A673 (cell line): Measurements from ENCODE around the gene BCAR1. TPM values are rescaled to one million over a fixed set of nuclear protein-coding genes. Genes with fewer than 3 reads are reported as not detected.

Experiments used
- BruUV-seq: library from RNA; stranded (reverse); fragments of 400-500 nt; replicated peaks from 2 replicates; lab custom pipeline; 2021; lab: Mats Ljungman, UMichigan
- CTCF ChIA-PET: fragments of 300-600 bp; sonication (Branson Sonifier 250); formaldehyde crosslinking; loops from one replicate; lab custom pipeline; 2022; ENCODE audit warnings: antibody characterized with exemption; lab: Charles Lee
- POLR2A ChIA-PET: fragments of 300-600 bp; sonication (Branson Sonifier 250); formaldehyde crosslinking; loops from one replicate; lab custom pipeline; 2022; ENCODE audit warnings: antibody characterized with exemption; ENCODE audit not compliant: low non-redundant PET; lab: Charles Lee
- DNase-seq: peaks from one replicate; pipeline ENCODE4 v3.0.0-alpha.2; 2015; ENCODE audit warnings: low spot score
- H3K27ac ChIP-seq: fragments of 200-600 bp; sonication (generic); 2 replicates; pipeline ENCODE4 v1.5.1; 2016; ENCODE audit warnings: mixed run types, low read depth, mild to moderate bottlenecking, mixed read lengths, antibody characterized with exemption, low read length; ENCODE audit not compliant: poor library complexity, severe bottlenecking
- H3K27me3 ChIP-seq: fragments of 200-600 bp; sonication (generic); replicated peaks from 2 replicates; pipeline ENCODE4 v1.6.1; 2017; ENCODE audit warnings: mixed run types, low read depth, mild to moderate bottlenecking, mixed read lengths, antibody characterized with exemption, low read length; ENCODE audit not compliant: insufficient read depth, poor library complexity
- H3K36me3 ChIP-seq: fragments of 200-600 bp; sonication (generic); 2 replicates; pipeline ENCODE4 v1.6.1; 2016; ENCODE audit warnings: mixed run types, mild to moderate bottlenecking, mixed read lengths, antibody characterized with exemption, low read length; ENCODE audit not compliant: insufficient read depth, poor library complexity, severe bottlenecking
- H3K4me1 ChIP-seq: fragments of 200-600 bp; sonication (generic); 2 replicates; pipeline ENCODE4 v1.6.1; 2017; ENCODE audit warnings: mixed run types, mild to moderate bottlenecking, mixed read lengths, antibody characterized with exemption, low read length; ENCODE audit not compliant: insufficient read depth, poor library complexity, severe bottlenecking
- H3K4me3 ChIP-seq: fragments of 200-600 bp; sonication (generic); 2 replicates; pipeline ENCODE4 v1.5.1; 2016; ENCODE audit warnings: low read depth, mixed run types, mild to moderate bottlenecking, mixed read lengths, low read length; ENCODE audit not compliant: poor library complexity, severe bottlenecking
- H3K9me3 ChIP-seq: fragments of 200-600 bp; sonication (generic); 2 replicates; pipeline ENCODE4 v1.6.1; 2016; ENCODE audit warnings: mixed run types, low read depth, mild to moderate bottlenecking, mixed read lengths, antibody characterized with exemption, low read length; ENCODE audit not compliant: poor library complexity, severe bottlenecking
- EZH2 ChIP-seq: fragments of 200-600 bp; sonication (generic); IDR thresholded peaks from 2 replicates; pipeline ENCODE4 v1.6.1; 2017; ENCODE audit warnings: borderline replicate concordance, low read depth, mild to moderate bottlenecking, mixed read lengths, antibody characterized with exemption, low read length; ENCODE audit not compliant: poor library complexity, severe bottlenecking
- intact Hi-C: fragments of 100-400 bp; cut with micrococcal nuclease; formaldehyde crosslinking; loops from one replicate; pipeline ENCODE4 v1.10.0; 2022; ENCODE audit not compliant: unreplicated experiment
- total RNA-seq: library from RNA; stranded (reverse); gene quantifications from 2 replicates; pipeline ENCODE4 v1.2.3, GENCODE V29; 2021
- TF ChIP-seq, protein P1 (sequence below): fragments of 300-800, 200-600 bp; sonication (generic); conservative IDR thresholded peaks from 2 replicates; pipeline ENCODE4 v1.5.1; 2017; ENCODE audit warnings: low read depth, mild to moderate bottlenecking, antibody characterized with exemption, low read length, moderate library complexity, mixed read lengths

The BCAR1 gene
- total RNA-seq, 1 experiment from 2014 or later: 42.2 TPM

DNA sequence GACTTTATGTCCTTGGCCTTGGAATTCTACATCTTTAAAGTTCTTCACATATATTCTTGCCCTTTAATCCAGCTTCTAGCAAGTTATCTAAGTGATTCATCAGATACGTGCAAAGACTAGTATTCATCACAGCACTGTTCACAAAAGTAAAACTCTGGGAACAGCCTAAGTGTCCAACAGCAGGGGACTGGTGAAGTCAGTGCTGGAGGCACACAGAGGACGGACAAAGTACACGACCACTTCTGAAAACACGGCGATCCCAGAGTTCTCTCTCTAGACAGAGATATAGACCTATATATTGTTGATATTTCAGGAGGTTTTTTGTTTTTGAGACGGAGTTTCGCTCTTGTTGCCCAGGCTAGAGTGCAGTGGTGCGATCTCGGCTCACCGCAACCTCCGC, 19.9 kb downstream of the BCAR1 start:
- BruUV-seq: no TSS peak
- Histone ChIP-seq H3K4me1 (peaks cover 8% of the 10 kb centered on the region), H3K4me3 (no peak overlapping the region), H3K27me3 (no peaks in the 10 kb centered on the region), H3K27ac (no peak overlapping the region), H3K9me3 (no peaks in the 10 kb centered on the region), H3K36me3 (peaks cover 35% of the 10 kb centered on the region)
- DNase-seq: no peak
- TF ChIP-seq, protein P1, sequence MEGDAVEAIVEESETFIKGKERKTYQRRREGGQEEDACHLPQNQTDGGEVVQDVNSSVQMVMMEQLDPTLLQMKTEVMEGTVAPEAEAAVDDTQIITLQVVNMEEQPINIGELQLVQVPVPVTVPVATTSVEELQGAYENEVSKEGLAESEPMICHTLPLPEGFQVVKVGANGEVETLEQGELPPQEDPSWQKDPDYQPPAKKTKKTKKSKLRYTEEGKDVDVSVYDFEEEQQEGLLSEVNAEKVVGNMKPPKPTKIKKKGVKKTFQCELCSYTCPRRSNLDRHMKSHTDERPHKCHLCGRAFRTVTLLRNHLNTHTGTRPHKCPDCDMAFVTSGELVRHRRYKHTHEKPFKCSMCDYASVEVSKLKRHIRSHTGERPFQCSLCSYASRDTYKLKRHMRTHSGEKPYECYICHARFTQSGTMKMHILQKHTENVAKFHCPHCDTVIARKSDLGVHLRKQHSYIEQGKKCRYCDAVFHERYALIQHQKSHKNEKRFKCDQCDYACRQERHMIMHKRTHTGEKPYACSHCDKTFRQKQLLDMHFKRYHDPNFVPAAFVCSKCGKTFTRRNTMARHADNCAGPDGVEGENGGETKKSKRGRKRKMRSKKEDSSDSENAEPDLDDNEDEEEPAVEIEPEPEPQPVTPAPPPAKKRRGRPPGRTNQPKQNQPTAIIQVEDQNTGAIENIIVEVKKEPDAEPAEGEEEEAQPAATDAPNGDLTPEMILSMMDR: no peak
- TF ChIP-seq EZH2: no peak
- ChIA-PET CTCF (no interaction called here), POLR2A (no interaction called here)
- intact Hi-C loops: loop anchor here (5.0 kb wide), 1 partner anchor 171 kb away; no protein-coding TSS in a partner anchor

DNA sequence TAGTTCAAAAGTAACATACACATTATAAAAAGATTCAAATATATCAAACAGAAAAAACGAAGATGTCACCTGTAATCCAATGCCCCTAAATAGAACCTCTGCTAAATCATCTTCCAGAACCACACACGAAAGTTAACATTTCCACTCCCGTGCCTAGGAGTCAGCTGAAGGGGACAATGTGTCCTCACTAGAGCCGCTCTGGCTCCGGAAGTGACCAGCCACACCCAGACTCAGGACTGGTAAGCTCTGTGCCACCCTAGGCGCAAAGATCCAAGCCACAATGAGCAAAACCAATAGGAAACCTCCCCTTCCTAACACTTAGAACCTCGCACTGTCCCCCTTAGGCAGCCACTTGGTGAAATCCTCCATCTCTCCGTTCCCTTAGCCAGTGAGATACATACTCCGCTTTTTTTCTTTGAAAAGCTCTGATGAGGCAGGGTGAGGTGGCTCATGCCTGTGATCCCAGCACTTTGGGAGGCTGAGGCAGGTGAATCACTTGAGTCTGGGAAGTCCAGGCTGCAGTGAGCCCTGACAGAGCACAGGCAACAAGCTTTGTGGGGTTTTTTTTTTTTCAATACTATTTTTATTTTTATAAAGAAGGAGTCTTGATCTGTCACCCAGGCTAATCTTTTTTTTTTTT, 20.8 kb downstream of the BCAR1 start:
- intact Hi-C loops: loop anchor here (5.0 kb wide), 1 partner anchor 172 kb away; no protein-coding TSS in a partner anchor
- no peak for TF ChIP-seq EZH2
- TF ChIP-seq, protein P1: no peak
- CTCF ChIA-PET: no interaction called here
- BruUV-seq: no TSS peak
- DNase-seq: no peak
- Histone ChIP-seq H3K36me3 (peaks cover 35% of the 10 kb centered on the region), H3K27me3 (no peaks in the 10 kb centered on the region), H3K4me3 (no peak overlapping the region), H3K4me1 (peaks cover 8% of the 10 kb centered on the region), H3K9me3 (no peaks in the 10 kb centered on the region), H3K27ac (no peak overlapping the region)
- POLR2A ChIA-PET: interaction anchor here (0.6 kb wide), 1 partner anchor 11 kb away, joined by 3 read pairs; no protein-coding TSS in a partner anchor

DNA sequence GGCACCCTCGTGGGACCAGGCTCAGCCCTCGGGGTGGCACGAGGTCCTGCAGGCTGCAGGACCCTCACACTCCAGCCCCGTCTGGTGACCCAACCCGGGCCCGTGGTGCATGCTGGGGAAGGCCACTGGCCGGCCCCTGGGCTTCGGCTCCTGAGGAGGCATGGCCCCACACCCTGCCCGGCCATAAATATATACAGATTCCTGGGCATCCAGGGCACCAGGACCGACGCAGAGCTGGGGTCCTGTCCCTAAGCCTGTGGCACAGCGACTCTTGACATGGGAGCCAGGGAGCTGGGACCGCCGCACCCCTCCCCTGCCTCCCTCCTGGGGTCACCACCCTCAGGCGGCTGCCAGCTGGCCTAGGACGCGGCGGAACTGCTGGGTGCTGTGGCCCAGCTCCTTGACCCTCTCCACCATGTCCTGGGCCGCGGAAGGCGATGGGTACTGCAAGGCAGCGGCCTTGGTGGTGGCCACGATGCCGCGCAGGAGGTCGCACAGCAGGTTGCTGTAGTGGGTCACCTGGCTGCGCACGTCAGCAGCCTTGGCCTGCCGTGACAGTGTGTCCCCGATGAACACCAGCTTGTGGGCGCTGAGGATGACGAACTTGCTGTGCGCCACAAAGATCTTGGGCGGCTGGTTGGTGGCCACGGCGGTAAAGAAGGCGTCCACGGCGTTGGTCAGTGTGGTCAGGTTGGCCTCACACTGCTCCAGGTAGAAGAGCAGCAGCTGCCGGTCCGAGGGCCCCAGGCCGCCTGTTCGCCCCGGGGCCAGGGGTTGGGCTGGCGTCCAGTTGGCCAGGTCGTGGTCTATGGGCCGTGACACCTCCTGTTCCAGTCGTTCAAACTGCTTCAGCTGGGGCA, 22.0 kb downstream of the BCAR1 start:
- Histone ChIP-seq H3K27ac (no peak overlapping the region), H3K27me3 (no peaks in the 10 kb centered on the region), H3K4me3 (no peak overlapping the region), H3K36me3 (peaks cover 31% of the 10 kb centered on the region), H3K9me3 (no peaks in the 10 kb centered on the region), H3K4me1 (peaks cover 5% of the 10 kb centered on the region)
- intact Hi-C loops: loop anchor here (5.0 kb wide), 1 partner anchor 173 kb away; no protein-coding TSS in a partner anchor
- ChIA-PET POLR2A (no interaction called here), CTCF (no interaction called here)
- DNase-seq: no peak
- BruUV-seq: no TSS peak
- TF ChIP-seq, protein P1: no peak
- TF ChIP-seq EZH2: no peak
